Activated T-cell treated with anti-CD3 and anti-CD28 coated beads for 24 hours (primary cell): ENCODE results near the gene NHSL2.
"Not testable (repeated sequence)": the region's sequence is repeated elsewhere in the genome, so short reads cannot be mapped to it uniquely, and the experiment has no call there.

Experiments
- DNase-seq: peaks from one replicate; pipeline ENCODE4 v3.0.0-alpha.2; 2020; ENCODE audit warnings: low read depth

NHSL2 gene

GRCh38 chrX:71923516-71923915, 12.9 kb downstream of the NHSL2 start:
- DNase-seq = no peak

DNA sequence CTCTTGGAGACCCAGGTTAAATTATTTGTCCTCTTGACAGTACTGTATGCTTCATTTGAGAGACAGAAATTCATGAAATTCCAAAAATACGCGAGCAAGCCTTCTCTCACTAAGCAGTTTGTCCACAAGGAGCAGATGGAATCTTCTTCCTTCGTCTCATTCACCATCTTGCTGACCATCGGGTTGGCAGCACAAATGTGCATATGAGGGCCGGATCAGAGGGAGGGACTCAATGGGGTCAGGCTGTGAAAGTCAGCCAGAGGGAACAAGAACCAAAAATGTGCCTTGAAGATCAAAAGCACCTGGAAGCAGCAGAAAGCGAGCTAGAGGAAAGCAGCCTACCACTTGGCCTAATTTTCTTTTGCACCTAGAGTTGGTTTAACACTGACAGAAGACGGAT, 16.4 kb downstream of the NHSL2 start:
- DNase-seq = no peak

- no peak for DNase-seq
Measured at GRCh38 chrX:71928856-71929255, 18.2 kb downstream of the NHSL2 start.

GRCh38 chrX:71930298-71930697, 19.7 kb downstream of the NHSL2 start:
- DNase-seq = no peak

DNA sequence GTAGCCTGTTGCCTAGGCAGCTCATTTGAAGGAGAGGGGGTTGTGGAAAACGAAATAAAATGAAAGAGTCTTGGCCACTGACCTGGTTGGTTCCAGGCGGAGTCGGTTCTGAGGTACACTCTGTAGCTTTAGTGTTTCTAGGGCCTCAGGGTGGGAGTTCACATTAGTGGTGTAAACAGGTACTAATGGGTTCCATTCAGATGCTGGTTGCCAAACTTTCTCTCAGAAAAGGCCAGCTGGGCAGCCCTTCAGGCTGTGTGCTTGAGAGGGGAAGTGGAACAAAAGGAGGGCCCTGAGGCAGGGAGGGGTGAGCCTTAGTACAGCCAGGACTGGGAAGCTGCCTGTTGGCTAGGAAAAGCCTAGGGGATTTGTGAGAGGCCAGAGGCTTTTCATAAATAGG, 24.8 kb downstream of the NHSL2 start:
- DNase-seq = no peak

DNA sequence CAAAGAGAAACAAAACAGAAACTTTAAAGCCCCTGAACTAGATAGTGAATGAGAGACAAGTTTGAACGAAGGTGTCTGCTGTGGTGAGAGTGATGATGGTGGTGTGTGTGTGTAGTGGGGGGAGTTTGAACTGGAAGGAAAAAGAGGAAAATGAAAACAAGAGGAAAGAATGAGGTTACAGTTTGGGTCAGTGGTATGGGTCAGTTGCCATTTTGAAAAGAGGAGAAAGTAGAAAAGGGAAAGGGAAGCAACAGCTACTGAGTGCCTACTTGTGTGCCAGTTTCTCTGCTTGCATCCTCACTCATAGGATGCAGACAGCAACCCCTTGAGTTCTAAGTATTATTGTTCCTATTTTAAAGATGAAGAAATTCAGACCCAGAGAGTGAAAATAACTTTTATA, 26.0 kb downstream of the NHSL2 start:
- no peak for DNase-seq

DNA sequence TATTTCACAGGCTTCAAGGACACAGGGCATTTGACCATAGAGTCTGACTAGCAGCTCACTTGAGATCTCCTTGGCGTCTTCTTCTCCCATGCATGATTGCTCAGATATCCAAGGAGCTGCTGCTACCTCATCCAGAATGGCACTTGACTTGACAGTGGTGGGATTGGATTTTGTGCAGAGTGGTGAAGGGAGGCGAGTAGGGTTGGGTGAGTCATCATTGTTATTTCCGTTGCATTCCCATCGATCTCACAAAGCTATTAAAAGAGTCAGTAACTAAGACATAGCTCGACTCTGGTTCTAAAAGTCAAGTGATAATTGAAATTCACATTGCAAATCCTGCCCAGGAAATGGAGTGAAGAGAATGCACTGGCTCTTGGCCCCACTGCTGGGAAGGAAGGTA, 27.7 kb downstream of the NHSL2 start:
- no peak for DNase-seq

DNA sequence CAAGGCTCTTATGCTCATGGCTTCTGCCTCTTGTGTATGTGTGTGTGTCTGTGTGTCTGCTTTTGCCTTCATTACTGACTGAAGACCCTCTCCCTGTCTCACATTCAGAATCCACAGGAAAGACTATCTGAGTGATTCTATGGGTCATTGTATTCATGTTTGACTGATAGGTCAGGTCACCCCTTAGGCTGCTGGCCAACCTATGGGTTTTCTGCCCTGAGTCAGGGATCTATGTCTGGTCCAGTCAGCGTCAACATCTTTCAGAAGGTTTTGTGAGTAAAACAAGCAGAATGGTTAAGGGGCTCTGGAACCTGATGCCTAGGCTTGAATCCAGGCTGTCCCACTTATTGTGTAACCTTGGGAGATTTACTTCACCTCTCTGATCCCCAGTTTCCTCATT, 30.5 kb downstream of the NHSL2 start:
- no peak for DNase-seq

DNA sequence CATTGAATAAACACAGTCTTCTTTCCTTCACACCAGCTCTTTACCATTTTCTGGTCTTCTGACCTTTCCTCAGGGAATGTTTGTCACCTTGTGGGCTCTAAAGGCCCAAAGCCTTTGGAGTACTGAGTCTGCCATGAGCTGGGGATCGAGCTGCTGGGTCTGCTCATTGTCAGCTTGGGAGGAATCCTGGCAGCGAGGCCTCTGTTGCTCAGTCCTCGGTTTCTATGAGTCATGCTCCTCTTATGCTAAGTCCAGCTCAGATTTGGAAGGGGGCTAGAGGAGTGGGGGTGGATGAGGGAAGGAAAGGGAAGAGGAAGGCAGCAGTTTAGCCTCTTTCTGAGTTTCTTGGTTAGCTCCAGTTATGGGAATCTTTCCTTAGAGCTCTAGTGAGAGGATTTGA, 31.1 kb downstream of the NHSL2 start:
- DNase-seq = no peak

DNA sequence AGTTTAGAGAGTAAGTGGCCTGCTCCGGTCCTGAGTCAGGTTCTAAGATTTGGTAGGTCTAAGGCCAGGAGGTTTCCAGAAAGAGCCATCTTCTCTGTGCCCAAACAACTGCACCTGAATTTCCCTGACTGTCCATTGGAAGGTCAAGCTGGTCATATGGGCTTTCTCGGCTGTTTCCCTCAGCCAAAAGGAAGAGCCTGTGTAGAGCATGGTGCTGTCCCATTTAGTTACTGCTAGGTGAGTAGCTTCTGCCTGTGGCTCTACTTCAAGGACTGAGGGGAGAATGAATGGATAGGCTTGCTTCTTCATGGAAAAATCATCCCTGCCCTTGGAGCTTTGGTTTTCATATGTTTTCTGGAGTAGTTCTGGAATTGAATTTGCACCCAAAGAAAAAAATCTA, 33.7 kb downstream of the NHSL2 start:
- DNase-seq = no peak

- no peak for DNase-seq
Measured at GRCh38 chrX:71945237-71945805, 34.7 kb downstream of the NHSL2 start.

GRCh38 chrX:71949363-71949762, 38.7 kb downstream of the NHSL2 start:
- DNase-seq = no peak

GRCh38 chrX:71949844-71950445, 39.3 kb downstream of the NHSL2 start:
- DNase-seq = no peak

- no peak for DNase-seq
Measured at GRCh38 chrX:71953391-71953790, 42.7 kb downstream of the NHSL2 start.

DNA sequence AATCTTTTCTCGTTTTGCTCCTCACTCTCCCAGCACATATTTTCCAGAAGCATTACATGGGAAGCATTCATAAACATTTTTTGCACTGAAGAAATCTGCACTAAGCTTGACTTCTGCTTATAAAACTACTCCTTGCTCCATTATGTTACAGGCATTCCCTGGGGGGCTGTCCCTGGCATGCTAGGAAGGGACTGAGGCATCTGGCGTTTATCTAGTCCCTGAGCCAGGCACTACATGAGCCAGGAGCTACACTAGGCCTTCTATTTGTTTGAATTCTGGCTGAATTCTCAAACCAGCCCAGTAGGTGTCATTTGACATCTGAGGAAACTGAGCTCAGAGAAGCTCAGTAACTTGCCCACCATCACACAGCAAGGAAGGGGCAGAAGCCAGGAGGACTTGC, 43.3 kb downstream of the NHSL2 start:
- DNase-seq = no peak

DNA sequence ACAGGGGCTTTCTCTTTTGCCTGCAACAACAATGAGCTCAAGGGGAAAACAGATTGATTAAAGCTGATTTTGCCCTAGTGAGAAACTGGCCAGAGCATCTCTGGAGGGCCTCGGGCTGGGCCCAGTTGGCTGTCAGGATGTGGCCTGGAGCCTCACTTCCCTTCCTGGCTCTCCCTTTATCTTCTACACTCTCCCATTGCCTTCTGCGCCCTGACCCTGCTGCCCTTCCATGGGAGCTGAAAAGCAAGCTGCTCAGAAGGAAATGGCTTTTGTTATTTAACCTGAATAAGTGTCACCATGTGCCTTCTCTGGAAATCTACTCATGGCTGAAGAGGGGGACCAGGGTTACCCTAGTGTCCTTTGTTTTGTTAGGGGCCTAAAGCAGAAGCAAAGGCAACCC, 43.8 kb downstream of the NHSL2 start:
- DNase-seq = no peak

DNA sequence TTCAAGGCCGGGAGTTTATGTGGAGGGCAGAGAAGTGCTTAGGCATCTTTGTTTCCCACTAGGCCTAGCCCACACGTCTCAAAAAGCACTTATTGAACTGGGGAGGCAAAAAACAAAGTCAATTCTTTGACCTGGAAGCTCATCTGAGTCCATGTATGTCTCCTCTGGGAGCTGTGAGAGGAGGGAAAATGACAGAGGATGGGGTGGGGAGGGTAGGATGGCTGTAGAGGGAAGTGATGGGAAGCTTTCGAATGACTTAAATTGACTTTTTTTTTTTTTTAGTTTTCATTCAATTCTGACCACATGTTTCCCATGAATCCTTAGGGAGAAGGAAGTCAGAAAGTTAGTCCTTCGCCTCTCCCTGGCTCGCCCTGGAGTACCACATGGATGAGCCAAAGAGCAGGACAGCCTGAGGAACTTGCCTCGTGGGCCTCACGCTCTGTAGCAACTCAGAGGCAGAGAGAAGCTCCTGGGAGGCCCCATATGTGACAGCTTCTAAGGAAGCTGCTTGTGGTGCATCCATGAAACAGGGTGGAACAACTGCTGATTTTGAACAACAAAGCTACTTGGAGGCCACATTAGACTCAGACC, 45.0 kb downstream of the NHSL2 start:
- DNase-seq = no peak

GRCh38 chrX:71958281-71958675, 47.6 kb downstream of the NHSL2 start:
- DNase-seq = no peak

DNA sequence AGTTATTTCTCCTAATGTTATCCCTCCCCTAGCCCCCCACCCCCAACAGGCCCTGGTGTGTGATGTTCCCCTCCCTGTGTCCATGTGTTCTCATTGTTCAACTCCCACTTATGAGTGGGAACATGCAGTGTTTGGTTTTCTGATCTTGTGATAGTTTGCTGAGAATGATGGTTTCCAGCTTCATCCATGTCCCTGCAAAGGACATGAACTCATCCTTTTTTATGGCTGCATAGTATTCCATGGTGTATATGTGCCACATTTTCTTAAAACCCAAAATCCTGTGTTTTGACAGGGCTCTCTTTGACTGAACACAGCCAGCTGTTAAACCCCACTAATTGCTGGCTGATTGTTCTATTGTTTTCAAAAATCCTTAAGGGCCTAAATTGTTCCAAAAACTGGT, 53.5 kb downstream of the NHSL2 start:
- not testable (repeated sequence) for DNase-seq

- no peak for DNase-seq
Measured at GRCh38 chrX:71974916-71975315, 64.3 kb downstream of the NHSL2 start.

DNA sequence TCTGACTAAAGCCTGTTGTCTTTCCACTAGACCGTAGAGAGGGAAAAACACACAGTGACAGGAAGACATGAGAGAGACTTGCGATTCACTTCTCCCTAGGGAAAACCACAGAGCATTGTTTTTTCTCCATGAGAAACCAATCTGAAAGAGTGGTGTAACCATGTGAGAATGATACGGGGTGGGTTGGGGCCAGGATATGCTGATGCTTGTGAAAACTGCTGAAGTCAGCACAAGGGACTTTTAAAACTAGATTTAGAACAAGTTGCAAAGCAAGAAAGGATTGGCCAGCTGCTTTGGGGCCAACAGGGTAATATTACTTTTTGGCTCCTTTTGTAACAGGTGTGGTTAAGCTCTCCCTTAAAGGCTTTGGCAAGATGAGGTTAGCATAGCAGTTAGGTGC, 66.1 kb downstream of the NHSL2 start:
- DNase-seq = no peak

- DNase-seq = no peak
Measured at GRCh38 chrX:71978164-71978563, 67.5 kb downstream of the NHSL2 start.

DNA sequence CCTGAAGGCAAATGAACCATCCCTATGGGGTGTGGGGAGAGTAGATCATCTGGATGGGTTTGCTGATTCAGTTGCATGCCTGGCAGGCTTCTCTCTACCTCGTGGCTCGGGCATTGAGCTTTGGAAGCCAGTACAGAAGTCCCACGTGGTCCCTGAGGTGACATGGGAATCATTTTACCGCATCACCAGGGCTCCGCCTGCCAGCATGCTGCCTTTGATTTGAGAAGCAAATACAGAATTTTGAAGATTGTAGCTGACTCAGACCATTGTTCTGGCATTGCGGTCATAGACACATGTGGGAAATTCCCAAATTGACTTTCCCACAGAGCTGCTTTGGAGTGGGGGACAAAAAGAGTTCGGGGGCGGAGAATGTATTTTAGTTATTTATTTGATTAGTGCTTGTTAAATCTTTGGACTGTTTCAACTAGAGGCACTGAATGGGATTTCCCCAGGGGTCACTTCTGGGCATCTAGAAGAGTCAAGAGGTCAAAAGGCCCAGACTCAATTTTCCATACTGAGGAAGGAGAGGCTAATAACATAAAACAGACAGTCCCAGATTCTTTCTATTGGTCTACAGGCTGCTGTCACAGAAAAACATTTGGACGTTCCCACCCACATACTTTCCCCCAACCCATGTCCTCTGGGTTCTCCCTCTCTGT, 79.3 kb downstream of the NHSL2 start:
- no peak for DNase-seq

- no peak for DNase-seq
Measured at GRCh38 chrX:71990518-71990917, 79.9 kb downstream of the NHSL2 start.
